Neural crest cell (in vitro differentiated cells): ENCODE data around the gene DENND4B. TPM values are rescaled to one million over a fixed set of nuclear protein-coding genes. Genes with fewer than 3 reads are reported as not detected.

Experiments used
- DNase-seq: peaks from one replicate; pipeline ENCODE4 v3.0.0; 2021; ENCODE audit warnings: low read depth, mixed read lengths, low spot score
- H3K27ac Mint-ChIP-seq: one replicate; pipeline ENCODE4 v1.8.0; 2021; ENCODE audit warnings: mild to moderate bottlenecking, mixed read lengths; ENCODE audit not compliant: unreplicated experiment
- H3K27me3 Mint-ChIP-seq: 2 replicates; pipeline ENCODE4 v1.8.0; 2021; ENCODE audit warnings: low read depth, mild to moderate bottlenecking, mixed read lengths
- H3K36me3 Mint-ChIP-seq: 2 replicates; pipeline ENCODE4 v1.8.0; 2021; ENCODE audit warnings: low read depth, mild to moderate bottlenecking, mixed read lengths
- H3K4me1 Mint-ChIP-seq: 2 replicates; pipeline ENCODE4 v1.8.0; 2021; ENCODE audit warnings: mixed read lengths
- H3K4me3 Mint-ChIP-seq: one replicate; pipeline ENCODE4 v1.8.0; 2021; ENCODE audit warnings: mild to moderate bottlenecking, mixed read lengths
- H3K9me3 Mint-ChIP-seq: 2 replicates; pipeline ENCODE4 v1.8.0; 2021; ENCODE audit warnings: mixed read lengths
- CTCF ChIP-seq: fragments of 200-600 bp; sonication (generic); conservative IDR thresholded peaks from 2 replicates; pipeline ENCODE4 v1.5.0; 2021; ENCODE audit warnings: antibody characterized with exemption, mild to moderate bottlenecking
- total RNA-seq: library from RNA; stranded (reverse); gene quantifications from 2 replicates; pipeline ENCODE4 v1.2.1, GENCODE V29; 2021

Gene DENND4B
- total RNA-seq, 1 donor from 2014 or later: 75.2 TPM

GRCh38 chr1:153886127-153886526 lies 60.4 kb downstream of the DENND4B start:
- H3K27me3 Mint-ChIP-seq: no peaks in the 10 kb centered on the region
- H3K4me1 Mint-ChIP-seq: no peaks in the 10 kb centered on the region
- peaks cover 7% of the 10 kb centered on the region for H3K36me3 Mint-ChIP-seq
- DNase-seq: no peak
- TF ChIP-seq CTCF: no peak
- no peak overlapping the region for H3K27ac Mint-ChIP-seq
- H3K4me3 Mint-ChIP-seq: no peak overlapping the region
- no peaks in the 10 kb centered on the region for H3K9me3 Mint-ChIP-seq

GRCh38 chr1:153883223-153883622 lies 63.3 kb downstream of the DENND4B start:
- no peak for TF ChIP-seq CTCF
- H3K9me3 Mint-ChIP-seq: no peaks in the 10 kb centered on the region
- no peak for DNase-seq
- H3K4me1 Mint-ChIP-seq: peaks cover 4% of the 10 kb centered on the region
- H3K4me3 Mint-ChIP-seq: peak overlapping the region; percentile 13
- H3K27me3 Mint-ChIP-seq: no peaks in the 10 kb centered on the region
- peaks cover 4% of the 10 kb centered on the region for H3K36me3 Mint-ChIP-seq
- no peak overlapping the region for H3K27ac Mint-ChIP-seq

DNA sequence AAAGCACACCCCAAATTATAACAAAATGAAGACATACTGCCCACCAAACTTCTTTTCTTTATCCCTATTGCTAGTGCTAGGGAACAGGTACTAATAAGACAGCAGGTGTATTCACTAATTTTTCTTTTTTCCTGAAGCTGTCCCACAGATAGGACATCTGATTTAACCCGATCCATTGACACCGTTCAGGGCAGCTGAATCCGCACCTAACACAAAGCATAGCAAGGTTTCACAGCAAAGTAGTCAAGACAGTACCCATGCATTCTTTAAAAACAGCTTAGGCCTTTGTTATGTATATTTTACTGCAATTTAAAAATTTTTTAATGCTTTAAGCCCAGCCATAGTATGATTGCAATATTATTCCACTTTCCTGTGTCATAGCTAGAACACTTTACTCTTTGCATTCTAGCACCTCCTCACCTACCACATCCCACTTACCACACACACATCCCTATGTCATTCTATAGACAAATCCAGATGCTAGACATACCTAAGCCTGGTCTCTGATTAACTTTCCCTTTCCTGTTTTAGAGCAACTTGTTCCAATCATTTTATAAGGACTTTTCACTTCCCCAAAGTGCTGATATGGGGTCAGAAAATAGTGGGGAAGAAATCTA lies 64.1 kb downstream of the DENND4B start:
- H3K4me1 Mint-ChIP-seq: peaks cover 4% of the 10 kb centered on the region
- no peaks in the 10 kb centered on the region for H3K9me3 Mint-ChIP-seq
- H3K36me3 Mint-ChIP-seq: peaks cover 4% of the 10 kb centered on the region
- DNase-seq: no peak
- H3K4me3 Mint-ChIP-seq: no peak overlapping the region
- H3K27me3 Mint-ChIP-seq: no peaks in the 10 kb centered on the region
- TF ChIP-seq CTCF: no peak
- H3K27ac Mint-ChIP-seq: no peak overlapping the region

DNA sequence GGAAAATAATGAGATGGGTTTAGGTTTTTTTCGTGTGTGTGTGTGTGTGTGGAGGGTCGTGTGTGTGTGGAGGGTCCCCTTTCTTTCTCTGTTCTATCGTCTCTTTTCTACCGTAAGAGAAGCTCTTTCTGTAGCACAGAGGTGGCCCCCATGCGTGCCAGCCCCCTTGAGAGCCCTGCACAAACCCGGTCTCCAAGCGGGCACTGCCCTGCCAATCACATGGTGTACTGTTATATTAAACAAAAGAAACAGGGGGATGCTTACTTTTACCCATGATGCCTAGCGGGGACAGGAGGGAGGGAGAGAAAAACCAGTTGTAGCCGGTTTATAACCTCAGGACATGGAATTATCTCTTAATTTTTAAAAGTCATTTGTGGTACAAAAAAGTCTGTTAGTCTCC lies 64.8 kb downstream of the DENND4B start:
- peak; percentile 5 for DNase-seq
- Mint-ChIP-seq H3K4me3 (no peak overlapping the region), H3K4me1 (peaks cover 4% of the 10 kb centered on the region), H3K36me3 (peaks cover under 1% of the 10 kb centered on the region), H3K27me3 (no peaks in the 10 kb centered on the region), H3K9me3 (no peaks in the 10 kb centered on the region), H3K27ac (no peak overlapping the region)
- no peak for TF ChIP-seq CTCF

- Mint-ChIP-seq H3K4me1 (peaks cover 8% of the 10 kb centered on the region), H3K27ac (no peak overlapping the region), H3K4me3 (no peak overlapping the region), H3K36me3 (no peaks in the 10 kb centered on the region), H3K9me3 (no peaks in the 10 kb centered on the region), H3K27me3 (no peaks in the 10 kb centered on the region)
- DNase-seq: peak; percentile 49
- TF ChIP-seq CTCF: no peak
Observed at GRCh38 chr1:153880962-153881361, 65.6 kb downstream of the DENND4B start.

- Mint-ChIP-seq H3K4me3 (peak overlapping the region; percentile 60), H3K27ac (peak overlapping the region; percentile 43), H3K4me1 (peaks cover 8% of the 10 kb centered on the region), H3K36me3 (no peaks in the 10 kb centered on the region), H3K9me3 (no peaks in the 10 kb centered on the region), H3K27me3 (no peaks in the 10 kb centered on the region)
- no peak for DNase-seq
- TF ChIP-seq CTCF: no peak
Observed at GRCh38 chr1:153880024-153880423, 66.5 kb downstream of the DENND4B start.
